IPS-18a (cell line): Measurements from ENCODE around the gene KPNA1.
"Not testable (repeated sequence)": the region's sequence is repeated elsewhere in the genome, so short reads cannot be mapped to it uniquely, and the experiment has no call there.

ENCODE experiments used
- H3K27ac ChIP-seq: one replicate; pipeline ENCODE4 v1.5.1; 2013; ENCODE audit warnings: low read length
- H3K27me3 ChIP-seq: one replicate; pipeline ENCODE4 v1.6.1; 2013; ENCODE audit warnings: mild to moderate bottlenecking, low read length; ENCODE audit not compliant: control insufficient read depth, insufficient read depth
- H3K36me3 ChIP-seq: one replicate; pipeline ENCODE4 v1.6.1; 2013; ENCODE audit warnings: low read depth, low read length; ENCODE audit not compliant: control insufficient read depth
- H3K4me1 ChIP-seq: one replicate; pipeline ENCODE4 v1.6.1; 2013; ENCODE audit warnings: low read depth, low read length; ENCODE audit not compliant: control insufficient read depth
- H3K4me3 ChIP-seq: one replicate; pipeline ENCODE4 v1.5.1; 2013; ENCODE audit warnings: low read length
- H3K9ac ChIP-seq: one replicate; pipeline ENCODE4 v1.6.1; 2013; ENCODE audit warnings: mild to moderate bottlenecking, low read length, moderate library complexity
- H3K9me3 ChIP-seq: one replicate; pipeline ENCODE4 v1.6.1; 2013; ENCODE audit warnings: low read depth, low read length; ENCODE audit not compliant: control insufficient read depth

Gene KPNA1

DNA sequence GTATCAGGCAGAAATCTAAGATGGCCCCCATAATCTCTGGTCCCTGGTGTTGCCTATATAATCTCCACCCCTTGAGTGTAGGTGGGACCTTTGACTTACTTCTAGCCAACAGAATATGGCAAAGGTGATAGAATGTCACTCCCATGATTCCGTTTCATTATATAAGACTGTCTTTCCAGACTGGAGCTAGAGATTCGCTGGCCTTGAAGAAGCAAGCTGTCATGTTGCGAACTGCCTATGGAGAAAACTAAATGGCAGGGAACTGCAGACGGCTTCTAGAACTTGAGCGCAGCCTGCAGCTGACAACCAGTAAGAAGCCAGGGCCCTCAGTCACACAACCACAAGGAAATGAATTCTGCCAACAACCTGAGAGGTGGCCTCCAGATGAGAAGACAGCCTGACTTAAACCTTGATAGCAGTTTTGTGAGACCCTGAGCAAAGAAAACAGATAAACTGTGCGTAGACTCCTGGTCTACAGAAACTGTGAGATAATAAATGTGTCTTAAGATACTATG lies 2.2 kb upstream of the KPNA1 start:
- no peak overlapping the region for H3K27ac ChIP-seq
- no peak overlapping the region for H3K4me3 ChIP-seq
- no peaks in the 10 kb centered on the region for H3K9me3 ChIP-seq
- H3K9ac ChIP-seq = no peak overlapping the region
- no peaks in the 10 kb centered on the region for H3K27me3 ChIP-seq
- H3K4me1 ChIP-seq = peaks cover 10% of the 10 kb centered on the region
- H3K36me3 ChIP-seq = no peaks in the 10 kb centered on the region

- Histone ChIP-seq H3K36me3 (no peaks in the 10 kb centered on the region), H3K9ac (no peak overlapping the region), H3K9me3 (no peaks in the 10 kb centered on the region), H3K27ac (no peak overlapping the region), H3K4me1 (peaks cover 13% of the 10 kb centered on the region), H3K4me3 (no peak overlapping the region), H3K27me3 (no peaks in the 10 kb centered on the region)
Measured at GRCh38 chr3:122515870-122516269, 1.1 kb upstream of the KPNA1 start.

GRCh38 chr3:122515020-122515468 lies 305 bp upstream of the KPNA1 start:
- no peak overlapping the region for H3K27ac ChIP-seq
- H3K4me1 ChIP-seq = peaks cover 15% of the 10 kb centered on the region
- H3K36me3 ChIP-seq = no peaks in the 10 kb centered on the region
- H3K9ac ChIP-seq = peak overlapping the region; percentile 89
- H3K27me3 ChIP-seq = no peaks in the 10 kb centered on the region
- H3K4me3 ChIP-seq = peak overlapping the region; percentile 73
- H3K9me3 ChIP-seq = no peaks in the 10 kb centered on the region

GRCh38 chr3:122513386-122514122 lies 1.2 kb downstream of the KPNA1 start:
- Histone ChIP-seq H3K27ac (no peak overlapping the region), H3K9me3 (no peaks in the 10 kb centered on the region), H3K36me3 (no peaks in the 10 kb centered on the region), H3K4me1 (peaks cover 15% of the 10 kb centered on the region), H3K27me3 (no peaks in the 10 kb centered on the region), H3K4me3 (peak overlapping the region; percentile 73), H3K9ac (peak overlapping the region; percentile 89)

DNA sequence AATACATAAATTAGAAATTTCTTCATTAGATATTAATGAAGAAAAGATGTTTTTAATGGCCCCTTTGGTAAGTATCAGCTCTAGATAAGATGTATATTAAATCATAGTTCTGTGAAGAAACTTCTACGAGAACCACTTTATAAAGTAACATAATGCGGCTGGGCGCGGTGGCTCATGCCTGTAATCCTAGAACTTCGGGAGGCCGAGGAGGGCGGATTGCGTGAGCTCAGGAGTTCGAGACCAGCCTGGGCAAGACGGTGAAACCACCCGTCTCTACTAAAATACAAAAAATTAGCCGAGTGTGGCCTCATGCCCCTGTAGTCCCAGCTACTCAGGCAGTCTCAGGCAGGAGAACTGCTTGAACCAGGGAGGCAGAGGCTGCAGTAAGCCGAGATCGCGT lies 2.5 kb downstream of the KPNA1 start:
- Histone ChIP-seq H3K4me3 (no peak overlapping the region), H3K4me1 (peaks cover 15% of the 10 kb centered on the region), H3K9ac (no peak overlapping the region), H3K9me3 (no peaks in the 10 kb centered on the region), H3K27ac (no peak overlapping the region), H3K27me3 (no peaks in the 10 kb centered on the region), H3K36me3 (no peaks in the 10 kb centered on the region)

- Histone ChIP-seq H3K27ac (no peak overlapping the region), H3K9ac (no peak overlapping the region), H3K4me1 (peaks cover 15% of the 10 kb centered on the region), H3K27me3 (no peaks in the 10 kb centered on the region), H3K4me3 (no peak overlapping the region), H3K36me3 (no peaks in the 10 kb centered on the region), H3K9me3 (no peaks in the 10 kb centered on the region)
Measured at GRCh38 chr3:122510878-122511535, 3.7 kb downstream of the KPNA1 start.

DNA sequence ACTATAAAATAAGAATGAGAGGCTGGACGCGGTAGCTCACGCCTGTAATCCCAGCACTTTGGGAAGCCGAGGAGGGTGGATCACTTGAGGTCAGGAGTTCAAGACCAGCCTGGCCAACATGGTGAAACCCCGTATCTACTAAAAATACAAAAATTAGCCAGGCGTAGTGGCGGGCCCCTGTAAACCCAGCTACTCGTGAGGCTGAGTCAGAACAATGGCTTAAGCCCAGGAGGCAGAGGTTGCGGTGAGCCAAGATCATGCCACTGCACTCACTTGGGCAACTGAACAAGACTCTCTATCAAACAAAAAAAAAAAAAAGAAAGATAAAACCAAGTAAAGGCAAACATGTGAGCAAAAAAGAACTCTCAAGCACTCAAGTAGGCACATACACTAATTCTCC lies 5.8 kb downstream of the KPNA1 start:
- H3K9me3 ChIP-seq, H3K27ac ChIP-seq, H3K9ac ChIP-seq, H3K36me3 ChIP-seq, H3K4me3 ChIP-seq, H3K27me3 ChIP-seq: not testable (repeated sequence)
- H3K4me1 ChIP-seq = peaks cover 15% of the 10 kb centered on the region

GRCh38 chr3:122508135-122508914 lies 6.4 kb downstream of the KPNA1 start:
- H3K27ac ChIP-seq = no peak overlapping the region
- peaks cover 10% of the 10 kb centered on the region for H3K4me1 ChIP-seq
- H3K4me3 ChIP-seq = no peak overlapping the region
- no peak overlapping the region for H3K9ac ChIP-seq
- H3K9me3 ChIP-seq = no peaks in the 10 kb centered on the region
- no peaks in the 10 kb centered on the region for H3K27me3 ChIP-seq
- no peaks in the 10 kb centered on the region for H3K36me3 ChIP-seq

GRCh38 chr3:122506450-122506849 lies 8.3 kb downstream of the KPNA1 start:
- H3K4me1 ChIP-seq = peaks cover 5% of the 10 kb centered on the region
- H3K27ac ChIP-seq = no peak overlapping the region
- H3K27me3 ChIP-seq = no peaks in the 10 kb centered on the region
- H3K9ac ChIP-seq = no peak overlapping the region
- H3K4me3 ChIP-seq = no peak overlapping the region
- no peaks in the 10 kb centered on the region for H3K9me3 ChIP-seq
- no peaks in the 10 kb centered on the region for H3K36me3 ChIP-seq

DNA sequence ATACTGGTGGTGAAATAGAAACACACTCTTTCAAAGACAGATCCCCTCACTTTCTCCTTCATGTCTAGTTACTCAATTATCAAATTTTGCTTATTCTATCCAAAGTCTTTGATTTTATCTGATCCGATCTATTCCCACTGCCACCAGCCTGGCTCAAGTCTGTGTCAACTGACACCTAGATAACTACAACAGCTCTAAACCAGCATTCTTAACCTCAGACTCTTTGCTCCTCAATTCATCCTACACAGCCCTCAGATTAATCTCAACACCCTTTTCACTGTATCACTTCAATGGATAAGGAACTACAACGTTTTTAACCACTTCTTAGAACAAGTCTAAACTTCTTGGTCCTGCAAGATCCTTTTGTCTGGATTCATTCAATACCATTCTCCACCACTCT lies 9.1 kb downstream of the KPNA1 start:
- H3K36me3 ChIP-seq = no peaks in the 10 kb centered on the region
- no peak overlapping the region for H3K9ac ChIP-seq
- no peak overlapping the region for H3K27ac ChIP-seq
- no peak overlapping the region for H3K4me3 ChIP-seq
- H3K9me3 ChIP-seq = no peaks in the 10 kb centered on the region
- H3K27me3 ChIP-seq = no peaks in the 10 kb centered on the region
- peaks cover under 1% of the 10 kb centered on the region for H3K4me1 ChIP-seq

GRCh38 chr3:122502941-122503340 lies 11.8 kb downstream of the KPNA1 start:
- Histone ChIP-seq H3K27ac (no peak overlapping the region), H3K9ac (no peak overlapping the region), H3K4me1 (peaks cover 11% of the 10 kb centered on the region), H3K4me3 (no peak overlapping the region), H3K9me3 (no peaks in the 10 kb centered on the region), H3K36me3 (no peaks in the 10 kb centered on the region), H3K27me3 (no peaks in the 10 kb centered on the region)
